Activated naive CD8-positive, alpha-beta T cell treated with anti-CD3 and anti-CD28 coated beads, Interleukin-2, amount 50 U/mL, for 24 hours (primary cell): ENCODE measurements around the gene ALG10.
"Not testable (repeated sequence)": the region's sequence is repeated elsewhere in the genome, so short reads cannot be mapped to it uniquely, and the experiment has no call there.

Experiments
- ATAC-seq: fragments of 150-1000 bp; cut with Tn5 transposase; one replicate; pipeline ENCODE4 v1.10.0; 2021
- DNase-seq: peaks from one replicate; pipeline ENCODE4 v3.0.0; 2021
- H3K27ac Mint-ChIP-seq: one replicate; pipeline ENCODE4 v1.8.0; 2021; ENCODE audit warnings: mild to moderate bottlenecking, mixed read lengths
- H3K27me3 Mint-ChIP-seq: one replicate; pipeline ENCODE4 v1.8.0; 2021; ENCODE audit warnings: mixed read lengths
- H3K36me3 Mint-ChIP-seq: one replicate; pipeline ENCODE4 v1.8.0; 2021; ENCODE audit warnings: low read depth, mixed read lengths
- H3K4me1 Mint-ChIP-seq: one replicate; pipeline ENCODE4 v1.8.0; 2021; ENCODE audit warnings: mixed read lengths
- H3K4me3 Mint-ChIP-seq: one replicate; pipeline ENCODE4 v1.8.0; 2021; ENCODE audit warnings: mild to moderate bottlenecking, moderate library complexity, mixed read lengths
- H3K9me3 Mint-ChIP-seq: one replicate; pipeline ENCODE4 v1.8.0; 2021; ENCODE audit warnings: mixed read lengths

ALG10 gene

GRCh38 chr12:34047855-34048254 is 25.6 kb downstream of the ALG10 start:
- H3K27ac Mint-ChIP-seq, H3K27me3 Mint-ChIP-seq, H3K4me1 Mint-ChIP-seq, H3K4me3 Mint-ChIP-seq, H3K36me3 Mint-ChIP-seq, ATAC-seq, DNase-seq: not testable (repeated sequence)
- H3K9me3 Mint-ChIP-seq = peaks cover 36% of the 10 kb centered on the region

GRCh38 chr12:34048714-34049113 is 26.4 kb downstream of the ALG10 start:
- peaks cover 5% of the 10 kb centered on the region for H3K27me3 Mint-ChIP-seq

GRCh38 chr12:34051486-34051885 is 29.2 kb downstream of the ALG10 start:
- Mint-ChIP-seq H3K27ac (no peak overlapping the region), H3K9me3 (peaks cover 39% of the 10 kb centered on the region), H3K27me3 (peaks cover 5% of the 10 kb centered on the region), H3K4me1 (peaks cover 8% of the 10 kb centered on the region), H3K36me3 (no peaks in the 10 kb centered on the region), H3K4me3 (no peak overlapping the region)
- DNase-seq = no peak
- no peak for ATAC-seq

More at GRCh38 chr12:34048714-34049113, 26.4 kb downstream of the ALG10 start:
- H3K27ac Mint-ChIP-seq = no peak overlapping the region
- peaks cover 39% of the 10 kb centered on the region for H3K9me3 Mint-ChIP-seq
- no peaks in the 10 kb centered on the region for H3K4me1 Mint-ChIP-seq
- DNase-seq = no peak
- ATAC-seq = no peak
- H3K36me3 Mint-ChIP-seq = no peaks in the 10 kb centered on the region
- no peak overlapping the region for H3K4me3 Mint-ChIP-seq

- DNase-seq = no peak
- Mint-ChIP-seq H3K9me3 (peaks cover 24% of the 10 kb centered on the region), H3K4me1 (peaks cover 8% of the 10 kb centered on the region), H3K4me3 (no peak overlapping the region), H3K27ac (no peak overlapping the region), H3K36me3 (no peaks in the 10 kb centered on the region), H3K27me3 (no peaks in the 10 kb centered on the region)
- ATAC-seq = no peak
Observed at GRCh38 chr12:34054938-34055337, 32.6 kb downstream of the ALG10 start.
